ENCODE data around the gene TNFSF11. TPM values are rescaled to one million over a fixed set of nuclear protein-coding genes. Genes with fewer than 3 reads are reported as not detected.
"Not testable (repeated sequence)": the region's sequence is repeated elsewhere in the genome, so short reads cannot be mapped to it uniquely, and the experiment has no call there.

Gene TNFSF11
- total and polyA plus RNA-seq, 4 donors, result 0.06 to 0.97 TPM; not detected in 2

DNA sequence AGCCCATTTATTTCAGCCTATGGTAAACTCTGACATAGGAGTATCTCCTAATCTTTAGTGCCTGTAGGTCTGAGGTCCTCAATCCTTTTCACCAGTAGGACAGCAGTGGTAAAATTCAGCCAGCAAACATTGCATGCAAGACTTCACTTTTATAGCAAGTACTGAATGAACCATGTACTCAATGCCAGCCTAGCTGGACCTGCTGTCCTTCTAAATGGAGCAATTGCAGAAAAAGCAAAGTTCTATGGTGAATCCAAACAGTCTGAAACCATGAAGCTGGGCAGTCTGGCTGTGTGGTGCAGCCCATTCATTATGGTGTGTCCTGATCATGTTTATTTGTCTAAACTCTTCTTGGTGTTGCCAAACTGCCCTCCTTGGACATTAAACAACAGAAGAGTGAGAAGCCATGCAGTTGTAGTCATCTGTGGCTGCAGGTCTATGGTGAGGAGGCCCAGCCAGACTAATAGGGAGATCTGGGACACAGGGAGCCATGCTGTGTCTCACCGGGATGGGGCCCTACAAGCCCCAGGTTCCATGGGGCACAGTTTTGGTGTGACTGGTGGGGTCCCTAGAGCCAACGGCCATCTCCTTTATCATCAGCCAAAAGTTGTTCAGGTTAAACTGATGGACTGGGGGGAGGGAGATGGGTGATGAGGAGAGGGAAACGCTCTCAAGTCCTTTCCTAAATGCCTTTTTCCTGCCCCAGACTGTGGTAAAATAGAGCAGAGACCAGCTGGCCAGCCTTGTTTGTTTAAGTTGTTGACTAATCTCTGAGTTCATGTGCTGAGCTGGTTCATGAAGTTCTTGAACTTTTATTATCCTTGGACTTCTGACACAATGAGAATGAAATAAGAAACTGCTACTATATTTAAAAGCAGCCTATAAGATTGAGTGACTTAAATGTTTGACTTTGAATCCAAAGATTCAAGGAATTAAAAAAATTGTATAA is 20.6 kb upstream of the TNFSF11 start:
- Histone ChIP-seq H3K36me3 (ENCODE audit: control insufficient read depth in 4 of 4, insufficient read depth in 4 of 4, low read length in 4 of 4) (no peaks in the 10 kb centered on the region), H3K9me3 (ENCODE audit: control insufficient read depth in 4 of 4, insufficient read depth in 3 of 4, low read length in 3 of 4) (no peaks in the 10 kb centered on the region), H3K4me3 (no peak overlapping the region), H3K4me1 (ENCODE audit: control insufficient read depth in 5 of 5, insufficient read depth in 5 of 5, low read length in 5 of 5) (peaks cover 0 to 2% (median 0%) of the 10 kb centered on the region in 5 donors), H3K27me3 (ENCODE audit: control insufficient read depth in 3 of 3, insufficient read depth in 3 of 3, low read length in 2 of 3) (no peaks in the 10 kb centered on the region), H3K27ac (ENCODE audit: low read depth in 1 of 2, low read length in 1 of 2) (no peak overlapping the region), H3K9ac (ENCODE audit: insufficient read depth in 1 of 2, low read length in 2 of 2) (no peak overlapping the region)
- 67 to 83% methylated on average over 3 of the region's 3 CpGs for WGBS, 2 donors
- TF ChIP-seq, protein P1, sequence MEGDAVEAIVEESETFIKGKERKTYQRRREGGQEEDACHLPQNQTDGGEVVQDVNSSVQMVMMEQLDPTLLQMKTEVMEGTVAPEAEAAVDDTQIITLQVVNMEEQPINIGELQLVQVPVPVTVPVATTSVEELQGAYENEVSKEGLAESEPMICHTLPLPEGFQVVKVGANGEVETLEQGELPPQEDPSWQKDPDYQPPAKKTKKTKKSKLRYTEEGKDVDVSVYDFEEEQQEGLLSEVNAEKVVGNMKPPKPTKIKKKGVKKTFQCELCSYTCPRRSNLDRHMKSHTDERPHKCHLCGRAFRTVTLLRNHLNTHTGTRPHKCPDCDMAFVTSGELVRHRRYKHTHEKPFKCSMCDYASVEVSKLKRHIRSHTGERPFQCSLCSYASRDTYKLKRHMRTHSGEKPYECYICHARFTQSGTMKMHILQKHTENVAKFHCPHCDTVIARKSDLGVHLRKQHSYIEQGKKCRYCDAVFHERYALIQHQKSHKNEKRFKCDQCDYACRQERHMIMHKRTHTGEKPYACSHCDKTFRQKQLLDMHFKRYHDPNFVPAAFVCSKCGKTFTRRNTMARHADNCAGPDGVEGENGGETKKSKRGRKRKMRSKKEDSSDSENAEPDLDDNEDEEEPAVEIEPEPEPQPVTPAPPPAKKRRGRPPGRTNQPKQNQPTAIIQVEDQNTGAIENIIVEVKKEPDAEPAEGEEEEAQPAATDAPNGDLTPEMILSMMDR (IDR thresholded peaks at IDR 0.05; ENCODE audit: control extremely low read depth, extremely low read depth), result no peak
- peak in 1 of 3 donors; percentile 40 for DNase-seq
- ATAC-seq (ENCODE audit: insufficient read depth, low FRiP score), result no peak

DNA sequence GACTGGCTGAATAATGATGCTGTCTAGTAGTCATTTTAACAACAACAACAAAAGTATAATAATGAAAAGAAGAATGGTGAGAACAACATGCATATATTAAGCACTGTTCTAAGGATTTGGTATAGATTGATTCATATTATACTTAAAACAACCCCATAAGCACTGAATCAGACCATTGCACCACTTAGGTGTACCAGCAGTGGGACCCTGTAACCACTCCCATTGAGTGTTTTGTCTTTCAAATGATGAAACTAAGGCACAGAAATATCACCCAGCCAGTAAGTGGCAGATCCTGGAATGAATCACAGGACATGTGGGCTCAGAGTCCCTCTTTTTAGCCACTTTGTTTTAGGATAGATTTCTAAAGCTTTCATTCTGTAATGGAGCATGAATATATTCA is 14.9 kb upstream of the TNFSF11 start:
- DNase-seq, result no peak
- H3K4me3 ChIP-seq, result no peak overlapping the region

GRCh38 chr13:42559573-42560218 is 14.3 kb upstream of the TNFSF11 start:
- H3K27me3 ChIP-seq (ENCODE audit: control insufficient read depth in 3 of 3, insufficient read depth in 3 of 3, low read length in 2 of 3); DNase-seq; H3K36me3 ChIP-seq (ENCODE audit: control insufficient read depth in 4 of 4, insufficient read depth in 4 of 4, low read length in 4 of 4); H3K4me1 ChIP-seq (ENCODE audit: control insufficient read depth in 5 of 5, insufficient read depth in 5 of 5, low read length in 5 of 5); ATAC-seq (ENCODE audit: insufficient read depth, low FRiP score); H3K27ac ChIP-seq (ENCODE audit: low read depth in 1 of 2, low read length in 1 of 2); H3K9ac ChIP-seq (ENCODE audit: insufficient read depth in 1 of 2, low read length in 2 of 2); H3K9me3 ChIP-seq (ENCODE audit: control insufficient read depth in 4 of 4, insufficient read depth in 3 of 4, low read length in 3 of 4); H3K4me3 ChIP-seq: not testable (repeated sequence)
- WGBS, 2 donors, result 97 to 99% methylated on average over 19 to 36 of the region's 36 CpGs

More for the DNA sequence above, 14.9 kb upstream of the TNFSF11 start:
- Histone ChIP-seq H3K9ac (ENCODE audit: insufficient read depth in 1 of 2, low read length in 2 of 2) (no peak overlapping the region), H3K27ac (ENCODE audit: low read depth in 1 of 2, low read length in 1 of 2) (no peak overlapping the region), H3K9me3 (ENCODE audit: control insufficient read depth in 4 of 4, insufficient read depth in 3 of 4, low read length in 3 of 4) (peaks cover 0 to 6% (median 0%) of the 10 kb centered on the region in 4 donors), H3K27me3 (ENCODE audit: control insufficient read depth in 3 of 3, insufficient read depth in 3 of 3, low read length in 2 of 3) (no peaks in the 10 kb centered on the region), H3K36me3 (ENCODE audit: control insufficient read depth in 4 of 4, insufficient read depth in 4 of 4, low read length in 4 of 4) (no peaks in the 10 kb centered on the region), H3K4me1 (ENCODE audit: control insufficient read depth in 5 of 5, insufficient read depth in 5 of 5, low read length in 5 of 5) (no peaks in the 10 kb centered on the region)
- ATAC-seq (ENCODE audit: insufficient read depth, low FRiP score), result no peak
- TF ChIP-seq, protein P1 (IDR thresholded peaks at IDR 0.05; ENCODE audit: control extremely low read depth, extremely low read depth), result no peak

DNA sequence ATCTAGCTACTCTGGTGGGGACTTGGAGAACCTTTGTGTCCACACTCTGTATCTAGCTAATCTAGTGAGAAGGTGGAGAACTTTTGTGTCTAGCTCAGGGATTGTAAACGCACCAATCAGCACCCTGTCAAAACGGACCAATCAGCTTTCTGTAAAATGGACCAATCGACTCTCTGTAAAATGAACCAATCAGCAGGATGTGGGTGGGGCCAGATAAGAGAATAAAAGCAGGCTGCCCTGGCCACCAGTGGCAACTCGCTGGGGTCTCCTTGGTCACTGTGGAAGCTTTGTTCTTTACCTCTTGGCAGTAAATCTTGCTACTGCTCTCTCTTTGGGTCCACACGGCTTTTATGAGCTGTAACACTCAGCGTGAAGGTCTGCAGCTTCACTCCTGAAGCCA is 13.6 kb upstream of the TNFSF11 start:
- H3K9ac ChIP-seq (ENCODE audit: insufficient read depth in 1 of 2, low read length in 2 of 2); H3K36me3 ChIP-seq (ENCODE audit: control insufficient read depth in 4 of 4, insufficient read depth in 4 of 4, low read length in 4 of 4); H3K4me1 ChIP-seq (ENCODE audit: control insufficient read depth in 5 of 5, insufficient read depth in 5 of 5, low read length in 5 of 5); H3K27me3 ChIP-seq (ENCODE audit: control insufficient read depth in 3 of 3, insufficient read depth in 3 of 3, low read length in 2 of 3); H3K4me3 ChIP-seq; H3K9me3 ChIP-seq (ENCODE audit: control insufficient read depth in 4 of 4, insufficient read depth in 3 of 4, low read length in 3 of 4); DNase-seq; H3K27ac ChIP-seq (ENCODE audit: low read depth in 1 of 2, low read length in 1 of 2); ATAC-seq (ENCODE audit: insufficient read depth, low FRiP score): not testable (repeated sequence)
- 79 to 89% methylated on average over 6 of the region's 6 CpGs for WGBS, 2 donors
